HFFc6 (cell line): Measurements from ENCODE around the gene PNCK. TPM values are rescaled to one million over a fixed set of nuclear protein-coding genes. Genes with fewer than 3 reads are reported as not detected.
A peak's percentile ranks its signal among the peaks of the same experiment; 100 is the strongest.

Experiments used
- DNase-seq: peaks from one replicate; pipeline ENCODE4 v3.0.0-alpha.2; 2018
- H3K27ac Mint-ChIP-seq: 2 replicates; pipeline ENCODE4 v1.8.0; 2020; ENCODE audit warnings: mild to moderate bottlenecking, mixed read lengths
- H3K27me3 Mint-ChIP-seq: 2 replicates; pipeline ENCODE4 v1.8.0; 2021; ENCODE audit warnings: mild to moderate bottlenecking, moderate library complexity, mixed read lengths; ENCODE audit not compliant: insufficient read depth
- H3K36me3 Mint-ChIP-seq: 2 replicates; pipeline ENCODE4 v1.8.0; 2021; ENCODE audit warnings: low read depth, mixed read lengths
- H3K4me1 Mint-ChIP-seq: 2 replicates; pipeline ENCODE4 v1.8.0; 2020; ENCODE audit warnings: low read depth, mixed read lengths
- H3K4me3 Mint-ChIP-seq: 2 replicates; pipeline ENCODE4 v1.8.0; 2020; ENCODE audit warnings: mild to moderate bottlenecking, moderate library complexity, mixed read lengths
- H3K9me3 Mint-ChIP-seq: 2 replicates; pipeline ENCODE4 v1.8.0; 2020; ENCODE audit warnings: mild to moderate bottlenecking, mixed read lengths
- total RNA-seq, 6 experiments: library from RNA; stranded (reverse); fragmentation: NEBNext Ultra II Directional; extraction: Animal tissue kit (Norgen Biotek cat#: 25700); gene quantifications; 2 replicates in 1 of 6; 3 replicates in 5 of 6; pipeline ENCODE4 v1.2.3, GENCODE V29; 2021
- TF ChIP-seq, protein P1 (sequence below): fragments of 200-600 bp; sonication (generic); IDR thresholded peaks from 2 replicates; pipeline ENCODE4 v1.5.0; 2021; ENCODE audit warnings: antibody characterized with exemption, mild to moderate bottlenecking

PNCK gene
- total RNA-seq, 6 experiments from 2014 or later, result 0.26 to 0.43 TPM; not detected in 4

DNA sequence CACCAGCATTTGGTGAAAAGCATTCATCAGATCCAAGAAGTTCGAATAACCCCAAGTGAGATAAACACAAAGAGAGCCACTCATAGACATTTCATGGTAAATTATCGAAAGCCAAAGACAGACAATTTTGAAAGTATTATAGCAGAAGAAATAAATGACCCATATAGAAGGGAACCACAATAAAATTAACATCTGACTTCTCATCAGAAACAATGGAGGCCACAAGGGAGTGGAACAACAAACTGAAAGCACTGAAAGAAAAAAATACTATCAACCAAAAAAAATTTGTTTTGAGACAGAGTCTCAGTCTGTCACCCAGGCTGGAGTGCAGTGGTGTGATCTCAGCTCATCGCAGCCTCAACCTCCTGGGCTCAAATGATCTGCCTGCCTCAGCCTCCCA is 14.3 kb downstream of the PNCK start:
- Mint-ChIP-seq H3K36me3 (no peaks in the 10 kb centered on the region), H3K4me3 (no peak overlapping the region), H3K4me1 (no peaks in the 10 kb centered on the region; the same call in 1 of the 2 replicates), H3K9me3 (no peaks in the 10 kb centered on the region), H3K27ac (no peak overlapping the region), H3K27me3 (peaks cover 23% of the 10 kb centered on the region)
- DNase-seq, result no peak
- TF ChIP-seq, protein P1, sequence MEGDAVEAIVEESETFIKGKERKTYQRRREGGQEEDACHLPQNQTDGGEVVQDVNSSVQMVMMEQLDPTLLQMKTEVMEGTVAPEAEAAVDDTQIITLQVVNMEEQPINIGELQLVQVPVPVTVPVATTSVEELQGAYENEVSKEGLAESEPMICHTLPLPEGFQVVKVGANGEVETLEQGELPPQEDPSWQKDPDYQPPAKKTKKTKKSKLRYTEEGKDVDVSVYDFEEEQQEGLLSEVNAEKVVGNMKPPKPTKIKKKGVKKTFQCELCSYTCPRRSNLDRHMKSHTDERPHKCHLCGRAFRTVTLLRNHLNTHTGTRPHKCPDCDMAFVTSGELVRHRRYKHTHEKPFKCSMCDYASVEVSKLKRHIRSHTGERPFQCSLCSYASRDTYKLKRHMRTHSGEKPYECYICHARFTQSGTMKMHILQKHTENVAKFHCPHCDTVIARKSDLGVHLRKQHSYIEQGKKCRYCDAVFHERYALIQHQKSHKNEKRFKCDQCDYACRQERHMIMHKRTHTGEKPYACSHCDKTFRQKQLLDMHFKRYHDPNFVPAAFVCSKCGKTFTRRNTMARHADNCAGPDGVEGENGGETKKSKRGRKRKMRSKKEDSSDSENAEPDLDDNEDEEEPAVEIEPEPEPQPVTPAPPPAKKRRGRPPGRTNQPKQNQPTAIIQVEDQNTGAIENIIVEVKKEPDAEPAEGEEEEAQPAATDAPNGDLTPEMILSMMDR, result no peak

DNA sequence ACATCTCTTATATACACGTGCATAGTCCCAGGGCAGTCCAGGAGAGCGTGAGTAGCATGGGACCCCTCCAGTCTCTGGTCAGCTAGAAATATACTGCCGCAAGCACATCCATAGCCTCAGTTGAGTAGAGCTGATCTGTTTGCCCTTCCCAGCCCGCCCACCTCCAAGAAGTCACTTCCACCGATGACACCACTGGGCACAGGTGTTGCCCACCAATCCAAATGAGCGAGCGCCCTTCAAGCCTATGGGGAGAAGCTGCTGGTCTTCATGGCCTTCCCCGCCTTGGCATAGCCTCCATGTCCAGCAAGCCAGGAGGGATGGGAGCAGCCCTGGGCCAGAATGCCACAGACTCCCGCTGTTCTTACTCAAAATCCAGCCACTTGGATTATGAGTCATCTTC is 16.5 kb downstream of the PNCK start:
- no peaks in the 10 kb centered on the region for H3K36me3 Mint-ChIP-seq
- H3K9me3 Mint-ChIP-seq, result no peaks in the 10 kb centered on the region
- DNase-seq, result no peak
- H3K27me3 Mint-ChIP-seq, result peaks cover 13% of the 10 kb centered on the region
- no peak overlapping the region for H3K27ac Mint-ChIP-seq
- H3K4me1 Mint-ChIP-seq, result no peaks in the 10 kb centered on the region
- no peak overlapping the region for H3K4me3 Mint-ChIP-seq
- TF ChIP-seq, protein P1, result no peak

DNA sequence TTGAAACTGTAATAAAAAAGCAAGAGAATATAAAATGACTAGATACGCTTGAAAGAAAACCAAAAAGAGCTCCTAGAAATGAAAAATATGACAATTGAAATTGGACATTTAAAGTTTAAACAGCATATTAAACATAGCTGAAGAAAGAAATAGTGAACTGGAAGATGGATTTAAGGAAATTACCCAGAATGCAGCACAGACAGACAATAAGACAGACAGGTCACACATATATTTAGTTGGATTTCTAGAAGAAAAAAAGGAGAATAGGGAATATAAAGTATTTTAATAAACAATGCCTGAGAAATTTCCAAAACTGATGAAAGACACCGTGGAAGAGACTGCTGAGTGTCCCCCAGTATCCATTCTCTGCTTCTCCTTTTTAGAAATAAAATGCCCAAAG is 20.1 kb downstream of the PNCK start:
- Mint-ChIP-seq H3K27ac (no peak overlapping the region), H3K27me3 (0 out of 2 replicates have a peak, but pooled peaks cover 3% of the 10 kb centered on the region), H3K4me3 (no peak overlapping the region), H3K4me1 (no peaks in the 10 kb centered on the region), H3K36me3 (no peaks in the 10 kb centered on the region), H3K9me3 (no peaks in the 10 kb centered on the region)
- DNase-seq, result no peak
- TF ChIP-seq, protein P1, result no peak

DNA sequence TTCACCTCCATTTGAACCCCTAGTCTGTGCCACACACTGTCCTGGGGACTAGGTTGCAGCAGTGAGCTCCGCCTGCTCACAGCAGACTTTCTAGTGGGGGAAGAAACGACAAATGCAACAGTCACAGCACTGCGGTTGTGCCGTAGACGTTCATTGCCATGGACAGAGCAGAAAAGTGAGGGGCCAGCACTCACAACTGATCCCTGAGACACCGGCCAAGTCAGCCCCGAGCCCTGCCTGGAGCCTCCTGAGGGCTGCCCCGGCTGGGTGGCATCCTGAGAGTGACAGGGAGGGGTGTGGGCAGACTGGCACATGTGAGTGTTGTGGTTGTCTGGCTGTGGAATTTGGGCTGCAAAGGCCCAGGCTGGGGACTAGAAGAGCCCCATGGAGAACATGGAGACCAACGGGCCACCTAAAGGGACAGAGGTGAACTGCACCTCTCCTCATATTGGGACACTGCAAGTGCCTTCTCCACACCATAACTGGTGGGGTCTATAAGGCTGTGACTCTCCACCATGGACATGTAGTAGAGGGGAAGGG is 22.0 kb downstream of the PNCK start:
- Mint-ChIP-seq H3K9me3 (no peaks in the 10 kb centered on the region), H3K27me3 (0 out of 2 replicates have a peak, but pooled peaks cover 3% of the 10 kb centered on the region), H3K4me3 (no peak overlapping the region), H3K36me3 (no peaks in the 10 kb centered on the region), H3K4me1 (no peaks in the 10 kb centered on the region), H3K27ac (no peak overlapping the region)
- TF ChIP-seq, protein P1, result peak; percentile 56
- DNase-seq, result no peak

DNA sequence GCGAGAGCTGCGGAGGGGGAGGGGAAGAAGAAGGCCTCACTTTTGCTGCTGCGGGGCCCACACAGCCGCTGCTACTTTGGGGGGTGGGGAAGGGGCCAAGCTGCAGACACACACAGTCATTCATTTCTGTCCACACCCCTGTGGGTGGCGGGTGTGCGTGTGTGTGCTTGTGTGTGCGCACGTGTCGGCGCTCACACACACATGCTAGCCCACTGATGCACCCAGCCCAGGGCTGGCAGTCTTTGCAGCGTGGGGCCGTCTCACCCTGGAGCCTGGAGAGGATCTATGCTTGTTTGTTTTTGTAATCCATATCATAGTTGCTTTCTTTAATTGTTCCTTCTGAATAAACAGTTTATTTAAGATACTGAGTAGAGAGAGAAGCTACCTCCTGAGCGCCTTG is 22.7 kb downstream of the PNCK start:
- TF ChIP-seq, protein P1, result no peak
- Mint-ChIP-seq H3K27ac (no peak overlapping the region), H3K9me3 (no peaks in the 10 kb centered on the region), H3K4me1 (no peaks in the 10 kb centered on the region), H3K4me3 (no peak overlapping the region), H3K27me3 (peaks cover 6% of the 10 kb centered on the region), H3K36me3 (no peaks in the 10 kb centered on the region)
- no peak for DNase-seq
